ENCODE data around the gene QPCTL. TPM values are rescaled to one million over a fixed set of nuclear protein-coding genes. Genes with fewer than 3 reads are reported as not detected.

The QPCTL gene
- total and polyA plus RNA-seq, 2 of the 13 experiments (the other 11 are each of a cell fraction or from before 2014, with no cell fraction given), result 16.0 to 19.1 TPM

- H3K36me3 ChIP-seq (replicated peaks in 1 of 2; ENCODE audit: control insufficient read depth in 1 of 2, insufficient read depth in 2 of 2, low read length in 2 of 2), result no peaks in the 10 kb centered on the region
- peak within 1 kb of the TSS; percentile 50 for H3K27ac ChIP-seq (ENCODE audit: extremely low read length, insufficient read depth, low read length)
- H3K4me2 ChIP-seq (ENCODE audit: low read depth, low read length), result peak within 1 kb of the TSS; percentile 90
- peak; percentile 96 for DNase-seq (ENCODE audit: low spot score)
- H3K27me3 ChIP-seq (ENCODE audit: control insufficient read depth in 1 of 2, insufficient read depth in 2 of 2, low read length in 2 of 2), result peaks cover 0 to 4% of the 10 kb centered on the region in 2 experiments; a peak in 1 of 5 replicates
- no peaks in the 10 kb centered on the region for H3K9me3 ChIP-seq (ENCODE audit: low read length)
- H3K9ac ChIP-seq (ENCODE audit: insufficient read depth, low read depth, low read length), result peak within 1 kb of the TSS; percentile 90
- intact Hi-C loops (cut with micrococcal nuclease; ENCODE audit: unreplicated experiment), result loop anchor here (5.0 kb wide), 1 partner anchor 37 kb away; the partner anchor contains the start of gene SIX5
- WGBS (ENCODE audit: low lambda C conversion rate), result under 1% methylated on average over 47 of the region's 48 CpGs
- no TSS peak for BruUV-seq (replicated peaks)
- no peaks in the 10 kb centered on the region for H4K20me1 ChIP-seq (ENCODE audit: insufficient read depth, low read length)
- in situ Hi-C loops (cut with HindIII; ENCODE audit: extremely low pct_ligation_motif_present, low pct_unique_long_range_greater_than_20kb), result no loop called here
- ATAC-seq, result peak; percentile 98
- peak within 1 kb of the TSS; percentile 62 for H2AFZ ChIP-seq (ENCODE audit: low read length)
- peaks cover 40% of the 10 kb centered on the region for H3K4me1 ChIP-seq (ENCODE audit: insufficient read depth, low read length)
- H3K79me2 ChIP-seq (ENCODE audit: insufficient read depth, low read length), result peaks cover 30% of the 10 kb centered on the region
- POLR2A ChIA-PET, result interaction anchor here (0.6 to 2.9 kb wide), 12 partner anchors 9 to 173 kb away, joined by 3 to 33 read pairs (median 4); partner anchors contain the start of genes QPCTL, SIX5 and SNRPD2
- peak within 1 kb of the TSS; percentile 85 to 94 (median 90) for H3K4me3 ChIP-seq (replicated peaks in 1 of 3; ENCODE audit: insufficient read depth in 1 of 3, low read depth in 2 of 3, low read length in 3 of 3)
- peak; percentile 96 for FAIRE-seq
- CTCF ChIA-PET (ENCODE audit: low intra/inter-chr PET ratio, low total read pairs), result no interaction called here
- TF ChIP-seq FLYWCH1 (CRISPR knock-in tag; IDR thresholded peaks at IDR 0.05) (no peak), PBX2 (CRISPR knock-in tag; IDR thresholded peaks at IDR 0.05) (no peak), ZFP1 (CRISPR knock-in tag; IDR thresholded peaks at IDR 0.05) (no peak), ZNF800 (CRISPR knock-in tag; IDR thresholded peaks at IDR 0.05) (no peak), LBX2 (CRISPR knock-in tag; IDR thresholded peaks at IDR 0.05; ENCODE audit: borderline replicate concordance) (no peak), MIXL1 (CRISPR knock-in tag; IDR thresholded peaks at IDR 0.05) (peak; percentile 92), CHD4 (IDR thresholded peaks at IDR 0.05; ENCODE audit: borderline replicate concordance, low read length) (no peak), ARNTL (CRISPR knock-in tag; IDR thresholded peaks at IDR 0.05) (peak; percentile 72), ZNF143 (CRISPR knock-in tag; IDR thresholded peaks at IDR 0.05) (peak; percentile 93), HDAC2 (CRISPR knock-in tag; IDR thresholded peaks at IDR 0.05) (no peak), CENPX (CRISPR knock-in tag; IDR thresholded peaks at IDR 0.05) (no peak), KLF12 (CRISPR knock-in tag; IDR thresholded peaks at IDR 0.05; ENCODE audit: borderline replicate concordance) (no peak), ZNF382 (CRISPR knock-in tag; IDR thresholded peaks at IDR 0.05; ENCODE audit: borderline replicate concordance) (no peak), RBM22 (optimal IDR thresholded peaks at IDR 0.05; ENCODE audit: low read length) (no peak), PHF5A (CRISPR knock-in tag; IDR thresholded peaks at IDR 0.05; ENCODE audit: low read depth, unreplicated experiment) (no peak), ZBTB2 (CRISPR knock-in tag; IDR thresholded peaks at IDR 0.05; ENCODE audit: low read depth) (no peak), FOSL2 (CRISPR knock-in tag; IDR thresholded peaks at IDR 0.05) (peak; percentile 35), HNF4A (CRISPR knock-in tag; IDR thresholded peaks at IDR 0.05) (peak; percentile 13; the same call in 1 of the 2 replicates), ZNF629 (CRISPR knock-in tag; conservative IDR thresholded peaks at IDR 0.05) (no peak), ZNF207 (IDR thresholded peaks at IDR 0.05; ENCODE audit: borderline replicate concordance) (no peak)
These were observed 38.2 kb downstream of the QPCTL start, which contains the start of gene FBXO46 for GRCh38 chr19:45730368-45731288. Gene FBXO46 (minus strand): TSS chr19:45730896. CDS start chr19:45713495, 17,401 bp downstream.
